ENCODE data around the gene KIFC3.
"Not testable (repeated sequence)": the region's sequence is repeated elsewhere in the genome, so short reads cannot be mapped to it uniquely, and the experiment has no call there.

Gene KIFC3

DNA sequence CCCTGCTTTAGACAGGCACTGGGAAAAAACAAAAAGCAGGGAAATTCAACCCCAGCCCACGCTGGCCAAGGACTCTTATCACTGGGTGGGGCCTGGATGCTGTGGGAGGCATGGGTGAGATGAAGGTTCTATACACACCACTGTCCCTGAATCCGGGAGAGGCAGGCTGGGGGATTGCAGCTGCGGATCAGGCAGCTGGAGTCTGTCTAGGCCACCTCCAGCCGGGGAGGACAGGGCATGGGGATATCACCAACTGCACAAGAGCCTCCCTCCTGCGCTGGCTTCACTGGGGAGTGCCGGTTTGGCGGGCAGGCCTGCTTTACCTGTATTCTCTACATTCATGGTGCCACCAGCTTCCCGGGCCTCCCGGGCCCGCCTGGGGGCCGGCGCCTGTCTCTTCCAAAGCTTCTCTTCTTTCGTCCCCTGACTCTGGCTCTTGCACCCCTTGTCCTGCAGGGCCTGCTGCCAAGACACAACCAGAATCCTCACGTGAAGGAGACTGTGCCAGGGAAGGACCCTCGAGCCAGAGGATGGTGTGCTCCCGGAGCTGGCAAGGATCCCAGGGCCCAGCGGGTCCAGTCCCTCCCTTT lies 13.9 kb downstream of the KIFC3 start:
- no peaks in the 10 kb centered on the region for H3K9me3 Mint-ChIP-seq
- DNase-seq: no peak
- H3K36me3 Mint-ChIP-seq (ENCODE audit: low read depth): no peaks in the 10 kb centered on the region
- no peak overlapping the region for H3K4me3 Mint-ChIP-seq
- no peaks in the 10 kb centered on the region for H3K4me1 Mint-ChIP-seq (ENCODE audit: low read depth)
- no peak overlapping the region for H3K27ac Mint-ChIP-seq
- no peaks in the 10 kb centered on the region for H3K27me3 Mint-ChIP-seq

- Mint-ChIP-seq H3K27ac (no peak overlapping the region), H3K27me3 (no peaks in the 10 kb centered on the region), H3K4me3 (no peak overlapping the region), H3K36me3 (ENCODE audit: low read depth) (no peaks in the 10 kb centered on the region), H3K4me1 (ENCODE audit: low read depth) (no peaks in the 10 kb centered on the region), H3K9me3 (no peaks in the 10 kb centered on the region)
- no peak for DNase-seq
These were observed 14.8 kb downstream of the KIFC3 start for GRCh38 chr16:57787519-57787905.

DNA sequence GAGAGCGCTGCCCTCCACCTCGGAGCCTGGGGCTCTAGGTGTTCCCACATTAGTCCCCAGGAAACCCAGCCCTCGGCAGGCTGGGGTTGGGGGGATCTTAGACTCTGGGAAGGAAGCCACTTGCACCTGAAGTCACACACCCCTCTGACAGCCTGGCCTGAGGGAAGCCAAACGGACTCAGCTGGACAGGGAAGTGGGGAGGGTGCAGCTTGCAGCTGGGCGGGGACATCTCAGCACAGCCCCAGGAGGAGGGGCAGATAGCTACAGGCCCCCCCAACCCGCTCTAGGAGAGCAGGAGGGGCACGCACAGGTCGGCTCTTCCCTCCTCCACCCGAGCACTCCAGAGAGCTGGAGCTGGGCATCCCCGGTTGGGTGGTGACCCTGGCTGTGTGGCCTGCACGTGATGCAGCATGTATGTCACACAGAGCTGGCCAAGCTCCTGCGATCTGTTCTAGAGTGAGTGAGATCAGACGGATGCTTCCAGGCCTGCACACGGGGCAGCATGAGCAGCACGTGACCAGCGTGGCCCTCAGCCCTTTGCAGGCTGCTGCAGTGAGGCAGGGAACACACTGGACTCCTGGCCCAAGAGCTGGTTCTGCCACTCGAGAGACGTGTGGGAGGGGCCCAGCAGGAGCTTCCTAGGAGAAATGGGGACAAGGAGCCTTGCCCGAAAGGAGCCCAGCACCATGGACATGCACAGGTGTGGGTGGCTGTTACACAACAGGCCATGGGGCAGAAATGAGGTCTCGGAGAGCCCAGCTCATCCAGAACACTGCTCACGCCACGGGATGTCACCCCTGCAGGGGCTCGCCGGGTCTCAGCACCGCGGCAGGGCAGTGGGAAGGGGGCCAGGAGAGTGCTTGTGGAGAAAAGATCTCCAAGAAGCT lies 15.4 kb downstream of the KIFC3 start:
- H3K27ac Mint-ChIP-seq: no peak overlapping the region
- no peaks in the 10 kb centered on the region for H3K27me3 Mint-ChIP-seq
- no peaks in the 10 kb centered on the region for H3K36me3 Mint-ChIP-seq (ENCODE audit: low read depth)
- DNase-seq: no peak
- no peaks in the 10 kb centered on the region for H3K4me1 Mint-ChIP-seq (ENCODE audit: low read depth)
- no peaks in the 10 kb centered on the region for H3K9me3 Mint-ChIP-seq
- H3K4me3 Mint-ChIP-seq: no peak overlapping the region

DNA sequence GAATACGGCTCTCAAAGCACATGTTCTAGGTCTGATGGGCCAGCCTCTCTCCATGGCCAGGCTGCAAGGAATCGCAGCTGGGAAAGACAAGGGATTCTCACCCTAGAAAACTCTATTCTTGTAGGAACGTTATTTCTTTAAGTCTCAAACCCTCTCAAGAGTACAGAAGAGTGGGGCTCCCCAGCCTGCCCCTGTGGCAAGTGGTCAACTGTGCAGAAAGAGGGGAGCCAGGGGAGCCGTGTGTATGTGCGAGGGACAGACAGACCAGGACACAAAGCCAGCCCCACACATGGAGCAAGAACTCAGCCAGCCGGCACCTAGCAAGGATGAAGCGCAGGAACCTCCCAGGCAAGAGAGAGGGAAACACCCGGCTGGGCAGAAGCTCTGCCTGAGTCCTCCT lies 16.4 kb downstream of the KIFC3 start:
- H3K27ac Mint-ChIP-seq: no peak overlapping the region
- H3K4me1 Mint-ChIP-seq (ENCODE audit: low read depth): no peaks in the 10 kb centered on the region
- H3K27me3 Mint-ChIP-seq: no peaks in the 10 kb centered on the region
- no peak for DNase-seq
- no peaks in the 10 kb centered on the region for H3K36me3 Mint-ChIP-seq (ENCODE audit: low read depth)
- H3K4me3 Mint-ChIP-seq: no peak overlapping the region
- no peaks in the 10 kb centered on the region for H3K9me3 Mint-ChIP-seq

DNA sequence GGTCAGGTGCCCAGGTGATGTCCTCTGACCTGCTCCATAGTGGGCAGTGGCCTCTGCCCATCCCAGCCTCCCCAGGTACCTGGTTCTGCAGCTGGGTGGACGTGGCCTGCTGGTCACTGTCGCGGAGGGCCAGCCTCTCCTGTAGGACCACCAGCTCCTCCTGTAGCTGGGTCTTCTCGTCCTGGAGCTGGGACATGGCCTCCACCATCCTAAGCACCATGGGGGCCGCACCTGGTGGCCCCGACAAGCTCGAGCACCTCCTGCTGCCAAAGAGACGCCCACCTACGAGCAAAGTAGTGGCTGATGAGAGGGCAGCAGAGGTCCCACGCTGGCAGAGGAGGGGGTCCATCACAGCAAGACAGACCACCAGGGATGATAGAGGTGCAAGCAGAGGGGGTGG lies 16.9 kb downstream of the KIFC3 start:
- no peak for DNase-seq
- Mint-ChIP-seq H3K36me3 (ENCODE audit: low read depth) (no peaks in the 10 kb centered on the region), H3K27ac (no peak overlapping the region), H3K27me3 (no peaks in the 10 kb centered on the region), H3K4me3 (no peak overlapping the region), H3K4me1 (ENCODE audit: low read depth) (no peaks in the 10 kb centered on the region), H3K9me3 (no peaks in the 10 kb centered on the region)

- H3K9me3 Mint-ChIP-seq: no peaks in the 10 kb centered on the region
These were observed 18.0 kb downstream of the KIFC3 start for GRCh38 chr16:57784334-57784733.

DNA sequence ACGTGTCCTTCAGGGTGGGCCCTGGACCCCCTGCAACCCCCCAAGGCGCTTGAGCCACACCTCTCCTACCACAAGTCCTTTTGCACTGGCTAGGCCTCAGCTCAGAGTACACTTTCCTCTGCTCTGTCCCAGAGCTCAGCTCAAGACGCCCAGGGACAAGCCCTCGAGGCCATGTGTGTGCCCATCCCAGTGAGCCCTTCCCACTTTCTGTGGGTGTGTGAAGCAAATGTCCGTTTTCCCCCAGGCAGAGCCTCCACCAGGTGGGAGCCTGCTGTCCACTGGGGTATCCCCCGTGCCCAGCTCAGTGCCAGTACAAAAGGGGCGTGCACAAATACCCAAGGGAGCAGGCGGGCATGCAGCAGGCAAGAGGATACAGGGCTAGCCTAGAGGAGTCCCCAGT lies 18.4 kb downstream of the KIFC3 start:
- Mint-ChIP-seq H3K27me3 (no peaks in the 10 kb centered on the region), H3K4me3 (no peak overlapping the region), H3K27ac (no peak overlapping the region), H3K36me3 (ENCODE audit: low read depth) (no peaks in the 10 kb centered on the region), H3K9me3 (no peaks in the 10 kb centered on the region), H3K4me1 (ENCODE audit: low read depth) (peaks cover 2% of the 10 kb centered on the region)
- no peak for DNase-seq

More at GRCh38 chr16:57784334-57784733, 18.0 kb downstream of the KIFC3 start:
- DNase-seq: no peak
- H3K4me3 Mint-ChIP-seq: no peak overlapping the region
- no peaks in the 10 kb centered on the region for H3K27me3 Mint-ChIP-seq
- no peaks in the 10 kb centered on the region for H3K36me3 Mint-ChIP-seq (ENCODE audit: low read depth)
- no peaks in the 10 kb centered on the region for H3K4me1 Mint-ChIP-seq (ENCODE audit: low read depth)
- H3K27ac Mint-ChIP-seq: no peak overlapping the region

DNA sequence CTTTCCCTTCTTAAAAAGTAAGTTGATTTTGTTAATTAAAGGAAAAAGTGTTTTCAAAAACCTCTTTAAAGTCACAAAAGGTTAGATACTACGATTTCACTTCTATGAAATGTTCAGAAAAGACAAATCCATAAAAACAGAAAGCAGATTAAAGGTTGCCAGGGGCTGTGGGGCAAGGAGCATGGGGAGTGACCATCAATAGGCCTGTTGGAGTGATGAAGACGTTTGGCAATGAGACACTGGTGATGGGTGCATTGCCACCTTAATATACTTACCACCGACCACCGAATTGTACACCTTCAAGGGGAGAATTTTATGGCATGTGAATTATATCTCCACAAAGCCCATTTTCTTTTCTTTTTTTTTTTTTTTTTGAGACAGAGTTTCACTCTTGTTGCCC lies 19.2 kb downstream of the KIFC3 start:
- H3K9me3 Mint-ChIP-seq: no peaks in the 10 kb centered on the region
- H3K36me3 Mint-ChIP-seq (ENCODE audit: low read depth): no peaks in the 10 kb centered on the region
- H3K4me1 Mint-ChIP-seq (ENCODE audit: low read depth): peaks cover 2% of the 10 kb centered on the region
- no peaks in the 10 kb centered on the region for H3K27me3 Mint-ChIP-seq
- no peak for DNase-seq
- no peak overlapping the region for H3K4me3 Mint-ChIP-seq
- no peak overlapping the region for H3K27ac Mint-ChIP-seq

DNA sequence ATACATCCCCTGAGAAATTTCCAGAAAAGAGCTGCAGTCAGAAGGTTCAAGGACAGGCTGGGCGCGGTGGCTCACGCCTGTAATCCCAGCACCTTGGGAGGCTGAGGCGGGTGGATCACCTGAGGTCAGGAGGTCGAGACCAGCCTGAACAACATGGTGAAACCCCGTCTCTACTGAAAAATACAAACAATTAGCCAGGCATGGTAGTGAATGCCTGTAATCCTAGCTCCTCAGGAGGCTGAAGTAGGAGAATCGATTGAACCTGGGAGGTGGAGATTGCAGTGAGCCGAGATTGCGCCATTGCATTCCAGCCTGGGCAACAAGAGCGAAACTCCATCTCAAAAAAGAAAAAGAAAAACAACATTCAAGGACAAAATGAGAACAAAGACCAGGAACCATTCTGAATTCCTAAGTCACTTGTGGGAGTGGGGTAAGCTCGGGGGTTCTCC lies 19.7 kb downstream of the KIFC3 start:
- not testable (repeated sequence) for DNase-seq; H3K27ac Mint-ChIP-seq; H3K27me3 Mint-ChIP-seq; H3K9me3 Mint-ChIP-seq; H3K4me1 Mint-ChIP-seq (ENCODE audit: low read depth); H3K36me3 Mint-ChIP-seq (ENCODE audit: low read depth); H3K4me3 Mint-ChIP-seq

DNA sequence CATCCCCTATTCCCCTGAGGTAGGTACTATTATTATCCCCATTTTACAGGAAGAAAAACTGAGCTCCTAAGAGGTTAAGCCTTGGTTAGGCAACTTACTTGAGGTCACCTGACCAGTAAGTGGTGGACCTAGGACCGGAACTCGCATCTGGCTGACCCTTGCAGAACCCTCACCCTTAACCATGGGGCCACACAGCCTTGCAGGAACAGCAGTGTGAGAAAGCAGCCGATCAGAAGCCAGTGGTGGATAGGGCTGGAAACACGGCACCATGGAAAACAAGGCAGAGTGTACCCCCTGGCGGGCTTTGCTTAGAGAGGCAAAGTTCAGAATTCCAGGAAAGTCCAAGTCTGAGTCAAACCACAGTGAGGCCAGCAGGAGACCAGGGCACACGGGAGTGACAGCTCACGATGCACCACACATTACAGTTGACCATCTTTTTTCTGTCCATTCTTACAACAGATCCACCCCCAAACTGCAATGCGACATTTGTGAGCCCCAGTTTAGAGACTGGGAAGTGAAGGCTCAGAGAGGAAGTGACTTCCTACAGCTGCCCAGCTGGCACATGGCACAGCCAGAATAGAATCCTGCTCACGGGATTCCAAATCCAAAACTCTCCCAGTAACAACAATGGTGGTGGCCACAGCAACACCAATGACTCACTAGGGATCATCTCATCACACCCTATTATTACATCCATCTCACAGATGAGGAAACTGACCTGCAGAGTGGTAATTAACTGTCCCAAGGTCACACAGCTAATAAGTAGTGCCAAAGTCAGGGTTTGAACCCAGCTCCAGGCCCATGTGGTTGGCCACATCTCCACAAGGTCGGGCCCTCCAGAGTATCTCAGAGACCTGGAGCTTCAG lies 20.3 kb downstream of the KIFC3 start:
- DNase-seq: no peak
- H3K4me1 Mint-ChIP-seq (ENCODE audit: low read depth): peaks cover 2% of the 10 kb centered on the region
- H3K27me3 Mint-ChIP-seq: no peaks in the 10 kb centered on the region
- H3K36me3 Mint-ChIP-seq (ENCODE audit: low read depth): no peaks in the 10 kb centered on the region
- H3K4me3 Mint-ChIP-seq: no peak overlapping the region
- H3K9me3 Mint-ChIP-seq: no peaks in the 10 kb centered on the region
- no peak overlapping the region for H3K27ac Mint-ChIP-seq

GRCh38 chr16:57781349-57781740 lies 20.9 kb downstream of the KIFC3 start:
- no peaks in the 10 kb centered on the region for H3K9me3 Mint-ChIP-seq
- H3K36me3 Mint-ChIP-seq (ENCODE audit: low read depth): no peaks in the 10 kb centered on the region
- no peaks in the 10 kb centered on the region for H3K27me3 Mint-ChIP-seq
- peaks cover 2% of the 10 kb centered on the region for H3K4me1 Mint-ChIP-seq (ENCODE audit: low read depth)
- H3K4me3 Mint-ChIP-seq: no peak overlapping the region
- no peak for DNase-seq
- no peak overlapping the region for H3K27ac Mint-ChIP-seq

- not testable (repeated sequence) for H3K9me3 Mint-ChIP-seq; H3K4me1 Mint-ChIP-seq (ENCODE audit: low read depth); DNase-seq; H3K27me3 Mint-ChIP-seq; H3K4me3 Mint-ChIP-seq; H3K27ac Mint-ChIP-seq; H3K36me3 Mint-ChIP-seq (ENCODE audit: low read depth)
These were observed 22.5 kb downstream of the KIFC3 start for GRCh38 chr16:57779836-57780235.

DNA sequence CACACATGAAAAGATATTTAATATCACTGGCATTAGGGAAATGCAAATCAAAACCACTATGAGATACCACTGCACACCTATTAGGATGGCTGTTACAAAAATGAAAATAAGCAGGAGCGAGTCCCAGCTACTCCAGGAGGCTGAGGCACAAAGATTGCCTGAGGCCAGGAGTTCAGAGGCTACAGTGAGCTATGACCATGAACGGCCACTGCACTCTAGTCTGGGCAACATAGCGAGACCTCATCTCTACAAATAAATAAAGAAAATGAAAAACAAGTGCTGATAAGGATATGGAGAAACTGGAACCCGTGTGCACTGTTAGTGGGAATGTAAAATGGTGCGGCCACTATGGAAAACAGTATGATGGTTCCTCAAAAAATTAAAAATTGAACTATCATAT lies 23.6 kb downstream of the KIFC3 start:
- no peak for DNase-seq
- Mint-ChIP-seq H3K27me3 (no peaks in the 10 kb centered on the region), H3K36me3 (ENCODE audit: low read depth) (no peaks in the 10 kb centered on the region), H3K4me1 (ENCODE audit: low read depth) (peaks cover 2% of the 10 kb centered on the region), H3K9me3 (no peaks in the 10 kb centered on the region), H3K27ac (no peak overlapping the region), H3K4me3 (no peak overlapping the region)

DNA sequence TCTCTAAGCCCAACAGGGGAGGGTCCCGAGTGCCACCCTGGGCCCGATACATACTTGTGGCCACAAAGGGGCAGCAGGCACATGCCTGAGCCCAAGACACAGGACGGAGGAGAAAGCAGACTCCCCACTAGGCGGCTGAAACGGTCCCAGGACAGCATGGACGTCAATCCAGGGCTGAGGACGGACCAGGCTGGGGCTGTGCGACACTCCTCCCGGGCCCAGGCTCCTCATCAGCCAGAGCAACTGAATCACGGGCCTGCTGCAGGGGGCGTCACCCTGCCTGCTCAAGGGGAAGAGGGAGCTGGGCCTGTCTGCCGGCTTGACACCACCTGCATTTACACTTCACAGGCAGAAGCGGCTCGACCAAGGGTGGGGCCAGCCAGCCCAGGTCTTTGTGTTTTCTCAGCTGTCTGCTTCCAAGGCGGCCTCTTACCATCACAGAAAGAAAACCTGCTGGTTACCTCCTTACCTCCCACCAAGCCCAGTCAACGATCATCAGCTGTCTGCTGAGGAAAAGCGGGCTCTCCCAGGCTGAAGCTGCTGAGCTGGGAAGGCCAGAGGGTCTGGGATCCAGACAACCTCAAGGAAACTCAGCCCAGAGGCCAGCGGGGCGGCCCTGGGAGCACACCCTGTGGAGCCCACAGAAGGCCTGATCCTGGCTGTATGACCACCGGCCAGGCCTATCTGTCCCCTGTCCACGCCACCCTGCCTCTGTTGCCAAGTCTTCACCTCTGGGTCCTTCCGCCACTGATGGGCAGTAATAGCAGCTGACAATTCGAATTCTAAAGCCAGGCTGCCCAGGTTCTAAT lies 26.4 kb downstream of the KIFC3 start:
- Mint-ChIP-seq H3K27ac (no peak overlapping the region), H3K36me3 (ENCODE audit: low read depth) (no peaks in the 10 kb centered on the region), H3K4me1 (ENCODE audit: low read depth) (peaks cover 2% of the 10 kb centered on the region), H3K9me3 (no peaks in the 10 kb centered on the region), H3K27me3 (no peaks in the 10 kb centered on the region), H3K4me3 (no peak overlapping the region)
- DNase-seq: no peak
